B cell (primary cell): ENCODE data around the gene TSSK6. TPM values are rescaled to one million over a fixed set of nuclear protein-coding genes. Genes with fewer than 3 reads are reported as not detected.
A peak's percentile ranks its signal among the peaks of the same experiment; 100 is the strongest.

ENCODE experiments used
- ATAC-seq: fragments of 200-7000 bp; cut with Tn5 transposase; one replicate; pipeline ENCODE4 v1.10.0; 2021; ENCODE audit warnings: low read depth, mild to moderate bottlenecking, moderate number of reproducible peaks, moderate library complexity
- CTCF ChIA-PET: fragments of 350-600 bp; sonication (Branson Sonifier 250); formaldehyde crosslinking; loops from one replicate; lab custom pipeline; 2021; ENCODE audit warnings: antibody characterized with exemption, inconsistent platforms; lab: Charles Lee
- POLR2A ChIA-PET: fragments of 350-600 bp; sonication (Branson Sonifier 250); formaldehyde crosslinking; loops from one replicate; lab custom pipeline; 2021; ENCODE audit warnings: antibody characterized with exemption; lab: Charles Lee
- DNase-seq: peaks from one replicate; pipeline ENCODE4 v3.0.0; 2013
- H2AFZ ChIP-seq: 2 replicates; pipeline ENCODE4 v1.6.1; 2012; ENCODE audit warnings: mild to moderate bottlenecking, low read depth, low read length; ENCODE audit not compliant: insufficient read depth, poor library complexity, severe bottlenecking
- H3K27ac ChIP-seq, 2 donors: 1 replicate in 1 of 2; 2 replicates in 1 of 2; pipeline ENCODE4 v1.5.1; 2012 to 2013; ENCODE audit warnings: low read length in 2 of 2, mild to moderate bottlenecking in 2 of 2, moderate library complexity in 1 of 2
- H3K27me3 ChIP-seq, 4 experiments: fragments of 200-600 bp in 1 of 4; sonication (generic) in 1 of 4; replicated peaks in 1 of 4; 1 replicate in 2 of 4; 2 replicates in 2 of 4; pipeline versions ENCODE4 v1.6.1 to v1.7.0; 2013 to 2016; ENCODE audit warnings: low read length in 3 of 4, mild to moderate bottlenecking in 2 of 4, mixed read lengths in 1 of 4, moderate library complexity in 1 of 4; ENCODE audit not compliant: insufficient read depth in 4 of 4, control insufficient read depth in 3 of 4; ENCODE audit errors: control extremely low read depth in 1 of 4
- H3K36me3 ChIP-seq, 2 experiments: replicated peaks in 1 of 2; 1 replicate in 1 of 2; 2 replicates in 1 of 2; pipeline versions ENCODE4 v1.6.1 to v1.7.1; 2013; ENCODE audit warnings: low read length in 1 of 2; ENCODE audit not compliant: insufficient read depth in 2 of 2, control insufficient read depth in 1 of 2; ENCODE audit errors: control extremely low read depth in 1 of 2, extremely low read depth in 1 of 2
- H3K4me1 ChIP-seq, 2 donors: fragments of 200-600 bp in 1 of 2; sonication (generic) in 1 of 2; 1 replicate in 1 of 2; 2 replicates in 1 of 2; pipeline versions ENCODE4 v1.5.1 to v1.6.1; 2013 to 2017; ENCODE audit warnings: low read length in 2 of 2; ENCODE audit not compliant: control insufficient read depth in 2 of 2, insufficient read depth in 2 of 2
- H3K4me2 ChIP-seq: replicated peaks from 2 replicates; pipeline ENCODE3; 2012; ENCODE audit warnings: mild to moderate bottlenecking, low read depth, low read length; ENCODE audit not compliant: poor library complexity, severe bottlenecking
- H3K4me3 ChIP-seq, 5 experiments: fragments of 200-600 bp in 1 of 5; sonication (generic) in 1 of 5; 1 replicate in 3 of 5; 2 replicates in 2 of 5; pipeline versions ENCODE4 v1.5.1 to v1.7.0; 2011 to 2016; ENCODE audit warnings: low read length in 4 of 5, mild to moderate bottlenecking in 4 of 5, low read depth in 2 of 5, control low read depth in 1 of 5, moderate library complexity in 1 of 5; ENCODE audit not compliant: insufficient read depth in 1 of 5; ENCODE audit errors: control extremely low read depth in 1 of 5, extremely low read depth in 1 of 5
- H3K79me2 ChIP-seq: fragments of 200-600 bp; sonication (generic); one replicate; pipeline ENCODE4 v1.6.0; 2016; ENCODE audit warnings: low read length; ENCODE audit not compliant: control insufficient read depth, insufficient read depth
- H3K9ac ChIP-seq: fragments of 200-600 bp; sonication (generic); 2 replicates; pipeline ENCODE4 v1.6.1; 2017; ENCODE audit warnings: mild to moderate bottlenecking, low read length, moderate library complexity
- H3K9me3 ChIP-seq, 3 donors: one replicate each; pipeline versions ENCODE4 v1.6.1 to v1.7.1; 2013; ENCODE audit warnings: low read length in 2 of 3; ENCODE audit not compliant: control insufficient read depth in 2 of 3, insufficient read depth in 1 of 3; ENCODE audit errors: control extremely low read depth in 1 of 3
- H4K20me1 ChIP-seq: 2 replicates; pipeline ENCODE4 v1.6.0; 2012; ENCODE audit warnings: mild to moderate bottlenecking, low read length; ENCODE audit not compliant: insufficient read depth, control insufficient read depth, poor library complexity, severe bottlenecking
- H3K27ac Mint-ChIP-seq: one replicate; pipeline ENCODE4 v1.8.0; 2021; ENCODE audit warnings: mixed read lengths
- H3K27me3 Mint-ChIP-seq: one replicate; pipeline ENCODE4 v1.8.0; 2021; ENCODE audit warnings: mixed read lengths
- H3K4me1 Mint-ChIP-seq: one replicate; pipeline ENCODE4 v1.8.0; 2021; ENCODE audit warnings: mixed read lengths
- H3K4me3 Mint-ChIP-seq: one replicate; pipeline ENCODE4 v1.8.0; 2021; ENCODE audit warnings: mixed read lengths
- H3K9me3 Mint-ChIP-seq: one replicate; pipeline ENCODE4 v1.8.0; 2022; ENCODE audit warnings: mixed read lengths; ENCODE audit not compliant: insufficient read depth
- EZH2 ChIP-seq: IDR thresholded peaks from 2 replicates; pipeline ENCODE4 v1.6.1; 2012; ENCODE audit warnings: borderline replicate concordance, low read depth, mild to moderate bottlenecking, moderate library complexity, low read length; ENCODE audit not compliant: insufficient read depth, poor library complexity, severe bottlenecking
- WGBS: methylation state at CpG from one replicate; pipeline ENCODE4 v1.1.5; 2013; ENCODE audit warnings: missing lambda C conversion rate; ENCODE audit not compliant: insufficient coverage; 5-methylcytosine and 5-hydroxymethylcytosine counted together
- intact Hi-C: fragments of 100-400 bp; cut with micrococcal nuclease; formaldehyde crosslinking; loops from one replicate; pipeline ENCODE4 v1.10.0; 2022
- polyA plus RNA-seq: library from polyadenylated mRNA; depleted of rRNA; stranded (reverse); fragments of >200 nt; gene quantifications from 2 replicates; pipeline ENCODE4 v1.2.3, GENCODE V29; 2012
- total RNA-seq, 2 donors: library from RNA; stranded (reverse); fragments of 120-200 nt in 1 of 2; gene quantifications; 1 replicate in 1 of 2; 2 replicates in 1 of 2; pipeline versions ENCODE4 v1.2.3 to v1.2.4, GENCODE V29; 2013 to 2022
- TF ChIP-seq, protein P1 (sequence below): fragments of 200-600 bp; IDR thresholded peaks from one replicate; pipeline ENCODE4 v1.8.0; 2022; ENCODE audit warnings: antibody characterized with exemption, mild to moderate bottlenecking

Gene TSSK6
- total and polyA plus RNA-seq, 2 donors (not counting 1 experiment from before 2014, with no cell fraction given), result 8.9 to 9.6 TPM

DNA sequence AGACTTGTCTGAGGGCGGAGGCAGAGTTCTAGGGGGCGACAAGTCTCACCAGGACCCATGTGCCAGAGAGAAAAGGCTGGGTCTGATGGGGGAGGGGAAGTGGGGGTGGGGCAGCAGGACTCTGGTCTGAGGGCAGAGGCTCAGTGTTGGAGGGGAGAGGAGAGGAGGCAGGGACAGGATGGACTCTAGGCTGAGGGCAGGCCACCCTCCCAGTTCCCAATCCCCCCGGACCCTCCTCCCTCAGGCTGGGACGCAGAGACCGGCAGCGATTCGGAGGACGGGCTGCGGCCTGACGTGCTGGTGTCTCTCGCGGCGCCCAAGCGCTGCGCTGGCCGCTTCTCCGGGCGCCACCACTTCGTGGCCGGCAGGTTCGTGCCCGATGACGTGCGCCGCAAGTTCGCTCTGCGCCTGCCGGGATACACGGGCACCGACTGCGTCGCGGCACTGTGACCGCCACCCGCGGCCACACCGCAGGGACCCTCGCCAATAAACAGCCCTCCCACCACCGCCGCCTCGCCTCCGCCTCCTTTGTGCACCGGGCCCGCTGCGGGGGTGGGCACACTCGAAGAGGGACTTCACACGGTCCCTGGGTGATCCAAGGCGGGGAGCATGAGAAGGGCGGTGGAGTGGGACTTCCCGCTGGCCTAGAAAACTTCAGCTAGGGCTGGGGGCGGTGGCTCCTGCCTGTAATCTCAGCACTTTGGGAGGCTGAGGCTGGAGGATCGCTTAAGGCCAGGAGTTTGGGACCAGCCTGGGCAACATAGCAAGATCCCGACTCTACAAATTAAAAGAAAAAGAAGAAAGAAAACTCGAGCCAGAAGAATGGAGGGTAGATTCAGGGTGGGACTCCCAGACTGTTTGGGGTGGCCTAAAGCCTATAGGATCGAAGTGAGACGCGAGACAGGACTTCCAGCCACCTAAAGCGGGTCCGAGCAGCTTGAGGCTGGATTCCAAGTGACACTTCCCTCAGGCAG lies 22.0 kb upstream of the TSSK6 start:
- CTCF ChIA-PET, result no interaction called here
- ATAC-seq (no peak), DNase-seq (no peak)
- no peak overlapping the region for H3K9ac ChIP-seq
- Mint-ChIP-seq H3K4me1 (peaks cover 25% of the 10 kb centered on the region), H3K27me3 (peaks cover 19% of the 10 kb centered on the region), H3K27ac (no peak overlapping the region), H3K4me3 (peak overlapping the region; percentile 56), H3K9me3 (no peaks in the 10 kb centered on the region)
- intact Hi-C loops, result no loop called here
- no peak overlapping the region for H3K27ac ChIP-seq
- WGBS, result 52% methylated on average over 58 of the region's 59 CpGs
- no peaks in the 10 kb centered on the region for H3K36me3 ChIP-seq
- H3K4me3 ChIP-seq, result peak overlapping the region in 1 of 5 experiments; percentile 41
- peaks cover 39 to 41% of the 10 kb centered on the region in 2 donors for H3K4me1 ChIP-seq
- H4K20me1 ChIP-seq, result no peaks in the 10 kb centered on the region
- no peak overlapping the region for H2AFZ ChIP-seq
- peak overlapping the region; percentile 72 for H3K4me2 ChIP-seq
- no peak for TF ChIP-seq EZH2
- TF ChIP-seq, protein P1, sequence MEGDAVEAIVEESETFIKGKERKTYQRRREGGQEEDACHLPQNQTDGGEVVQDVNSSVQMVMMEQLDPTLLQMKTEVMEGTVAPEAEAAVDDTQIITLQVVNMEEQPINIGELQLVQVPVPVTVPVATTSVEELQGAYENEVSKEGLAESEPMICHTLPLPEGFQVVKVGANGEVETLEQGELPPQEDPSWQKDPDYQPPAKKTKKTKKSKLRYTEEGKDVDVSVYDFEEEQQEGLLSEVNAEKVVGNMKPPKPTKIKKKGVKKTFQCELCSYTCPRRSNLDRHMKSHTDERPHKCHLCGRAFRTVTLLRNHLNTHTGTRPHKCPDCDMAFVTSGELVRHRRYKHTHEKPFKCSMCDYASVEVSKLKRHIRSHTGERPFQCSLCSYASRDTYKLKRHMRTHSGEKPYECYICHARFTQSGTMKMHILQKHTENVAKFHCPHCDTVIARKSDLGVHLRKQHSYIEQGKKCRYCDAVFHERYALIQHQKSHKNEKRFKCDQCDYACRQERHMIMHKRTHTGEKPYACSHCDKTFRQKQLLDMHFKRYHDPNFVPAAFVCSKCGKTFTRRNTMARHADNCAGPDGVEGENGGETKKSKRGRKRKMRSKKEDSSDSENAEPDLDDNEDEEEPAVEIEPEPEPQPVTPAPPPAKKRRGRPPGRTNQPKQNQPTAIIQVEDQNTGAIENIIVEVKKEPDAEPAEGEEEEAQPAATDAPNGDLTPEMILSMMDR, result no peak
- no peaks in the 10 kb centered on the region for H3K79me2 ChIP-seq
- peaks cover 0 to 45% (median 21%) of the 10 kb centered on the region in 4 experiments for H3K27me3 ChIP-seq
- peaks cover 0 to 37% (median 0%) of the 10 kb centered on the region in 3 donors for H3K9me3 ChIP-seq
- POLR2A ChIA-PET, result interaction anchor here (0.6 kb wide), 1 partner anchor 101 kb away, joined by 5 read pairs; no protein-coding TSS in a partner anchor
